HG03159 (cell line): Measurements from ENCODE around the gene WDR90.

Experiments used
- ATAC-seq: cut with Tn5 transposase; IDR thresholded peaks from one replicate; pipeline ENCODE4 v1.9.1; 2021; ENCODE audit warnings: mild to moderate bottlenecking, moderate library complexity; ENCODE audit not compliant: unreplicated experiment

WDR90 gene

DNA sequence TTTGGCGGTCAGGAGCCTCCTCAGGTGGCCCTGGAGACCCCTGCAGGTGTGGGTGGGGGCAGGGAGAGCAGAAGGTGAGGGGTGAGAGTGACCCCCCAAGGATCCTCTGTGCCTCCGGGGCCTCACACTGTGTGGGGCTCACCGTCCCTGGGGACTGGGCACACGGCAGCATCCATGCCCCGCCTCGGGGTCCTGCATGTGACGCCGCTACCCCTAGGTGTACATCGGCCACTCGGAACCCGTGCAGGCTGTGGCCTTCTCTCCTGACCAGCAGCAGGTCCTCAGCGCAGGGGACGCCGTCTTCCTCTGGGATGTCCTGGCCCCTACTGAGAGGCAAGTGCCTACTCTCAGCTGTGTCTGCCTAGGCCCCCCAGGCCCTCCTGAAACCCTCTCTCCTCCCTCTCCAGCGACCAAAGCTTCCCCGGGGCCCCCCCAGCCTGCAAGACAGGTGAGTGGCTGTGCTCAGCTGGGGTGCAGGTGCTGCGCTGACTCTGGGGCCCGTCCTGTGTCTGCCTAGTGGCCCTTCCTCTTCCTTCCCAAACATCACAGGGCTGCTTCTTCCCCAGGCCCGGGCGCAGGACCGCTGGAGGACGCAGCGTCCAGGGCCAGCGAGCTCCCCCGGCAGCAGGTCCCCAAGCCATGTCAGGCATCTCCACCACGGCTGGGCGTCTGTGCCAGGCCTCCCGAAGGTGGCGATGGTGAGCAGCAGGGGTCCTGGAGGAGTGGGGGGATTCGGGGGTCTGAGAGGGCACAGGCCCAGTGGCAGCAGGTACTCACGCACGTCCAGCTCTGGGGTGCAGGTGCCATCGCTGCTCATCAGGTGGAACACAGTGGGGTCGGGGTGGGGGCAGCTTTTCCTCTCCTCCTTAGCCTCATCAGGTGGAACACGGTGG, 9.8 kb downstream of the WDR90 start:
- ATAC-seq = no peak

DNA sequence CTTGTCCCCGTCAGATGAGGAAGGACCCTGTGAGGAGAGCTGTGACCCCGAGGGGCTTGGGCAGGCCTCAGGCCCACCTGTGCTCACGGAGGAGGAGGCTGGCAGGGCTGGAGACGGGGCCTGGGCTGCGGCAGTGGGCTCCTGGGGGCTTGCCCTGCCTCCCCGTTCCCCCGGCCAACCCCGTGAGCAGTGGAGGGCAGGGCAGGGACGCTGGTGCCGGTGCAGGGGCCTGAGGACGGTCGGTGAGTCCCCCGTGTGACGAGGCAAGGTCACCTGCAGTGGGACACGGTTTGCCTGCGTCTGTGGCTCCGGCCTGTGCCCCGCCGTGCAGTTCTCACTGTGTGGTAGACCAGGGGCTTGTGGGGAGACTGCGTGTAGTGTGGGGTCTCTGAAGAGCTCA, 10.5 kb downstream of the WDR90 start:
- ATAC-seq = no peak

GRCh38 chr16:660132-660458, 10.9 kb downstream of the WDR90 start:
- no peak for ATAC-seq

DNA sequence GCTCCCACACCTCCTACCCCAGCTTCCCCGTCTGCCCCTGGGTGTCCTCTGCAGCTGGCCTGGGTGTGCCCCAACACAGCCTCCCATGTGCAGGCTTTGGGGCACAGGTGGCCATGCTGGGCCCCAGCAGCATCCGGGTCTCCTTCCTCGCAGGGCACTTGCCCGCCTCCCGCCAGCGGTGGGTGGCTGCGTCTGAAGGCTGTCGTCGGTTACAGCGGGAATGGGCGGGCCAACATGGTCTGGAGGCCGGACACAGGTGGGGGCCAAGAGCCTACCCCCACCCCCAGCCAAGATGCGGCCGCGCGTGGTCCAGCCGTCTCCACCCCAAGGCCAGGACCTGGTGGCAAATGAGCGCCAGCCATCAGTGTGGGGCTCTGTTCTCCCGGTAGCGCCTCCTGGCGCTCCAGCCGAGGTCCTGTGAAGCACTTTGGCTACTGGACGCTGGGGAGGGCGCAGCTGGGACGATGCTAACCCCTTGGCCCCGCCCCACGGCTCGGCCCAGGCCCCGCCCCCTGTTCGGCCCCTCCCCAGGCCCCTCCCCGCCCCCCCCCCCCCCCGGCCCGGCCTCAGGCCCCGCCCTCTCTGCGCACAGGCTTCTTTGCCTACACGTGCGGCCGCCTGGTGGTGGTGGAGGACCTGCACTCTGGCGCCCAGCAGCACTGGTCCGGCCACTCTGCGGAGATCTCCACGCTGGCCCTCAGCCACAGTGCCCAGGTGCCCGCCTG, 11.5 kb downstream of the WDR90 start:
- peak; percentile 60 for ATAC-seq

- ATAC-seq = peak; percentile 6
These were observed 12.1 kb downstream of the WDR90 start for GRCh38 chr16:661184-661821.

- no peak for ATAC-seq
These were observed 12.9 kb downstream of the WDR90 start for GRCh38 chr16:662095-662494.

- ATAC-seq = no peak
These were observed 13.4 kb downstream of the WDR90 start for GRCh38 chr16:662597-662996.

DNA sequence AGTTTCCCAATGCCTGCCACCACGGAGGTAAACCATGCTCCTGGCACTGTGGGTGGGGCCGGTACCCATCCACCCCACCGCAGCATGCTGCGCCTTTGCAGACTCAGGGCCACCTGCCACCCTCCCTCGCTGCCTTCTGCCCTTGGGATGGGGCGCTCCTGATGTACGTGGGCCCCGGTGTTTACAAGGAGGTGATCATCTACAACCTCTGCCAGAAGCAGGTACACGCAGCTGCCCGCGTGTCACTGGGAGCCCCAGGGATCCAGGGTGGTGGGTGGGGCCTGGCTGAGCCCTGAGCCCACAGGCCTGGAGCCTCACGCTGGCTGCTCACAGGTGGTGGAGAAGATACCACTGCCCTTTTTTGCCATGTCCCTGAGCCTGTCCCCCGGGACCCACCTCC, 17.4 kb downstream of the WDR90 start:
- ATAC-seq = no peak

DNA sequence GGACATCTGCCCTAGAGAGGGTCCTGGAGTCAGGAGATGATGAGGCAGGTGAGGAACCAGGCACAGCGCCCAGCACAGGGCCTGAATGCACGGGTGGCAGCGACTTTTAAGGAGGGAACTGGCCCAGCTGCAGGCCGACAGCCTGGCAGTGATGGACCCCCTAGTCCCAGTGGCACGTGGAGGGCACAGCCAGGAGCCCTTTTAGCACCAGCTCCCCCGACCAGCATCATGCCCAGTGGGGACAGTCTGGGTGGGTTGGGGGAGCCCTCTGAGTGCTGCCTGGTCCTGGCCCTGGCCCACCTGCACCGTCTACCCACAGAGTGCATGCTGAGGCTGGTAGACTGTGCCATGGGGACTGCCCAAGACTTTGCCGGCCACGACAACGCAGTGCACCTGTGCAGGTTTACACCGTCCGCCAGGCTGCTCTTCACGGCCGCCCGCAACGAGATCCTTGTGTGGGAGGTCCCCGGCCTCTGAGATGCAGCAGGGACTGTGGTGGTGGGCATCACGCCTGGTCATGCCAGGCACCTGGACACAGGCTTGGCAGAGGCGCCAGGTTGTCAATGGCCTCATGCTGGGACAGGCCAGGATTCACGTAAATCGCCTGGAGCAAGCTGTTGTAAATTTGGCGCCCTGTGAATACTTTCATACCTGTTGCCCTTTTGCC, 18.1 kb downstream of the WDR90 start:
- ATAC-seq = no peak

GRCh38 chr16:667780-668518, 18.8 kb downstream of the WDR90 start, which contains the start of gene RHOT2:
RHOT2 (plus strand) TSS chr16:668132; CDS start chr16:668200, 68 bp downstream.
- peak; percentile 81 for ATAC-seq

DNA sequence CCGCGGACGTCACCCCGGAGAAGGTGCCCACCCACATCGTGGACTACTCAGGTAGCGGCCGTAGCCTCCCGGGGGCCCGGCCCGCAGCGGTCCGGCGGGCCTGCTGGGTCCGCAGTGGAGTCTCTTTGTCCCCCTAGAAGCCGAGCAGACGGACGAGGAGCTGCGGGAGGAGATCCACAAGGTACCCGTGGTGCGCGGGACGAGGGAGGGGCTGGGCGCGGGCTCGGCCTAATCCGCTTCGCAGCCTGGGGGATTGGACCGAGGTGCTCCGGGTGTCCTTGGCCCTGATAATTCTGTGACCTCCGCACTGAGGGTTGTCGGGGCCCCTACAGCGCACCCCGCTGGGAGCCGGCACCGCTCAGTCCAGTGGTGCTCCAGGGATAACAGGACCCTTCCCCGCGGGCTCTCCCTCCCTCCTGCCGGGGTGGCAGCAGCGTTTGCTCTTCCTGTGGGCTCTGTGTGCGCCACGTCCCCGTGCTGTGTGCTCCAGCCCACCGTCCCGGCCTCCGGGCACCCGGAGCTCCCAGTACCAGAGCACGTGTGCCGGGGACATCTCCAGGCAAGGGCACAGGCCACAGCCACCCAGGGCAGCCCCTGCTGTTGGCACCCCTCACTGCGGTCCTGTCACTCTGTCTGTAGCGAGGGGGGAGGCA, 19.5 kb downstream of the WDR90 start:
- ATAC-seq = no peak

DNA sequence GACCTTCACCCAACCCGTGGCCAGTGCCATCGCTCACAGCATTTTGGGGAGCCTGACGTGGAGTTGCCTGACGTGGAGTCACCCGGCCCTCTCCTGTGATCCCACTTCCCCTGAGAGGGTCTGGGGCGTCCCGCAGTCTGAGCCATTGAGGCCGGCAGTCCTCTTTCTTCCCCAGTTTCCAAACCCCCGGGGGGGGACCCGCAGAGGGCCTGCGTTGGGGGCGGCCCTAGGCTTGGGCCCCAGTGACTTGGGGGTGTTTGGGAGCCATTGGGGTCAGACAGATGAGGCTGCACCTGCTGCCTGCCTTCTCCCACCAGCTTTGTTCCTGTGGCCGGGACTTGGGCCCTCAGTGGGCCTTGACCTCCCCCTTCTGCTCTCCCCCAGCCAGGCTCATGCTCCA, 20.5 kb downstream of the WDR90 start:
- ATAC-seq = no peak

DNA sequence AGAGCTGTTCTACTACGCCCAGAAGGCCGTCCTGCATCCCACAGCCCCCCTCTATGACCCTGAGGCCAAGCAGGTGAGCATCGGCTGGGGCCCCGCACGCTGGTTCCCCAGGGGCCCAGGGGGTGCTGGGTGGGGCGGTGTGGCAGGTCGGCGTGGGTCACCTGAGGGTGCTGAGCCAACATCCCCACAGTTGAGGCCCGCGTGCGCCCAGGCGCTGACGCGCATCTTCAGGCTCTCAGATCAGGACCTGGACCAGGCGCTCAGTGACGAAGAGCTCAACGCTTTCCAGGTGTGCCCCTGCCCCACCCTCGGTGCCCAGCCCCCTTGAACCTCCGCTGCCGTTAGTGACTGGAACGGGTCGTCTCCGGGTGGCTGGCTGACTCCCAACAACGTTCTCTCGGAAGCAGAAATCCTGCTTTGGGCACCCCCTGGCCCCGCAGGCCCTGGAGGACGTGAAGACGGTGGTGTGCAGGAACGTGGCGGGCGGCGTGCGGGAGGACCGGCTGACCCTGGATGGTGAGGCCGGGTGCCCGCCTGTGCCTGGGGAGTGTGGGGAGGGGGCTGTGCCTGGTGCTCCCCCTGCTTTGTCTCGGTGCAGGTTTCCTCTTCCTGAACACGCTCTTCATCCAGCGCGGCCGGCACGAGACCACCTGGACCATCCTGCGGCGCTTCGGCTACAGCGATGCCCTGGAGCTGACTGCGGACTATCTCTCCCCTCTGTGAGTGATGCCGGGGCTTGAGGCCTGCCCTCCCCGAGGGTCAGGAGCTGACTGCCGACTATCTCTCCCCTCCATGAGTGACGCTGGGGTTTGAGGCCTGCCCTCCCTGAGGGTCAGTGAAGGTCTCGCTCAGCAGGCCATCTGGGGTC, 21.6 kb downstream of the WDR90 start:
- ATAC-seq = no peak

- no peak for ATAC-seq
These were observed 22.4 kb downstream of the WDR90 start for GRCh38 chr16:671353-672131.

GRCh38 chr16:672371-672770, 23.2 kb downstream of the WDR90 start:
- ATAC-seq = no peak

- no peak for ATAC-seq
These were observed 23.7 kb downstream of the WDR90 start for GRCh38 chr16:672851-673250.

DNA sequence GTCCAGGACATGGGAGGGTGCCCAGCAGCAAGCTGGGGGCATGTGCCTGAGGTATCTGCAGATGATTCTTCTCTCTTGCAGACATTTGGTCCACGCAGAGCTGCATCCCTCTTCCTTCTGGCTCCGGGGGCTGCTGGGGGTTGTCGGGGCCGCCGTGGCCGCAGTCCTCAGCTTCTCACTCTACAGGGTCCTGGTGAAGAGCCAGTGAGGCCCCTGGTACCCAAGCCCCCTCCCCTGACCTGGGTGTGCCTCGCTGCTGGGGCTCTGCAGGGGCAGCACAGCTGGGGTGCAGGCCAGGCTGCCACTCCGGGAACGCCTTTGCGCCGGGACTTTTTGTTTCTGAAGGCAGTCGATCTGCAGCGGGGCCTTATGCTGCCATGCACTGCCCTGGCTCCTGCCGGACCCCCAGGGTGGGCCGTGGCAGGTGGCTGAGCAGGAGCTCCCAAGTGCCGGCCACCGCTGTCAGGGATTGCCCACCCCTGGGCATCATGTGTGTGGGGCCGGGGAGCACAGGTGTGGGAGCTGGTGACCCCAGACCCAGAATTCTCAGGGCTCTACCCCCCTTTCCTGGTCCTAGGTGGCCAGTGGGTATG, 24.3 kb downstream of the WDR90 start:
- ATAC-seq = no peak
